HK-2 (cell line): ENCODE data around the gene NFAT5.
"Not testable (repeated sequence)": the region's sequence is repeated elsewhere in the genome, so short reads cannot be mapped to it uniquely, and the experiment has no call there.

Experiments
- DNase-seq: peaks from one replicate; pipeline ENCODE4 v3.0.0-alpha.2; 2018; ENCODE audit not compliant: unreplicated experiment

NFAT5 gene

GRCh38 chr16:69565671-69566239 lies at the start of gene NFAT5:
TSS of gene NFAT5 (plus strand) at chr16:69565966. CDS start at chr16:69566302, 336 bp downstream.
- DNase-seq = peak; percentile 96

GRCh38 chr16:69517914-69518313 lies 47.9 kb upstream of the NFAT5 start:
- DNase-seq = not testable (repeated sequence)

GRCh38 chr16:69520413-69520799 lies 45.4 kb upstream of the NFAT5 start:
- DNase-seq = no peak

- DNase-seq = no peak
Measured at GRCh38 chr16:69520800-69521602, 44.8 kb upstream of the NFAT5 start.

- DNase-seq = no peak
Measured at GRCh38 chr16:69522041-69522578, 43.7 kb upstream of the NFAT5 start.

- DNase-seq = no peak
Measured at GRCh38 chr16:69522732-69523404, 42.9 kb upstream of the NFAT5 start.

GRCh38 chr16:69523566-69524305 lies 42.0 kb upstream of the NFAT5 start:
- no peak for DNase-seq

- DNase-seq = peak; percentile 64
Measured at GRCh38 chr16:69526831-69527655, 38.7 kb upstream of the NFAT5 start.

GRCh38 chr16:69531988-69532387 lies 33.8 kb upstream of the NFAT5 start:
- DNase-seq = no peak

- no peak for DNase-seq
Measured at GRCh38 chr16:69532641-69533455, 32.9 kb upstream of the NFAT5 start.

- no peak for DNase-seq
Measured at GRCh38 chr16:69534720-69535119, 31.0 kb upstream of the NFAT5 start.

- DNase-seq = no peak
Measured at GRCh38 chr16:69535123-69536050, 30.4 kb upstream of the NFAT5 start.

- no peak for DNase-seq
Measured at GRCh38 chr16:69537706-69538080, 28.1 kb upstream of the NFAT5 start.

- no peak for DNase-seq
Measured at GRCh38 chr16:69538808-69539207, 27.0 kb upstream of the NFAT5 start.

- DNase-seq = no peak
Measured at GRCh38 chr16:69542974-69543373, 22.8 kb upstream of the NFAT5 start.

GRCh38 chr16:69544088-69544487 lies 21.7 kb upstream of the NFAT5 start:
- DNase-seq = no peak

GRCh38 chr16:69546663-69547062 lies 19.1 kb upstream of the NFAT5 start:
- not testable (repeated sequence) for DNase-seq

GRCh38 chr16:69553332-69553731 lies 12.4 kb upstream of the NFAT5 start:
- DNase-seq = no peak

- DNase-seq = no peak
Measured at GRCh38 chr16:69554495-69554894, 11.3 kb upstream of the NFAT5 start.
